Astrocyte (in vitro differentiated cells and primary cell): ENCODE measurements around the gene RAB31. TPM values are rescaled to one million over a fixed set of nuclear protein-coding genes. Genes with fewer than 3 reads are reported as not detected.

Experiments used
- DNase-seq: peaks from one replicate; pipeline ENCODE4 v3.0.0-alpha.2; 2010; ENCODE audit warnings: low read depth
- FAIRE-seq: peaks from 2 replicates; lab custom pipeline; 2011; peaks lifted over from hg19 to GRCh38; lab: Jason Lieb, UNC
- H2AFZ ChIP-seq: 2 replicates; pipeline ENCODE4 v1.6.0; 2012; ENCODE audit warnings: low read depth, low read length, inconsistent platforms
- H3K27ac ChIP-seq: 2 replicates; pipeline ENCODE4 v1.5.1; 2011; ENCODE audit warnings: low read depth, low read length, inconsistent platforms
- H3K27me3 ChIP-seq: 2 replicates; pipeline ENCODE4 v1.6.0; 2011; ENCODE audit warnings: low read length, inconsistent platforms; ENCODE audit not compliant: insufficient read depth
- H3K36me3 ChIP-seq: 2 replicates; pipeline ENCODE4 v1.5.1; 2011; ENCODE audit warnings: low read length, inconsistent platforms; ENCODE audit not compliant: insufficient read depth
- H3K4me1 ChIP-seq: 2 replicates; pipeline ENCODE4 v1.5.1; 2011; ENCODE audit warnings: low read length, inconsistent platforms; ENCODE audit not compliant: insufficient read depth
- H3K4me2 ChIP-seq: 2 replicates; pipeline ENCODE4 v1.6.0; 2012; ENCODE audit warnings: low read length, inconsistent platforms
- H3K4me3 ChIP-seq: 2 replicates; pipeline ENCODE4 v1.5.1; 2011; ENCODE audit warnings: low read depth, mild to moderate bottlenecking, low read length, inconsistent platforms; ENCODE audit not compliant: insufficient read depth
- H3K79me2 ChIP-seq: 2 replicates; pipeline ENCODE4 v1.6.0; 2012; ENCODE audit warnings: mild to moderate bottlenecking, low read length, inconsistent platforms; ENCODE audit not compliant: insufficient read depth
- H3K9ac ChIP-seq: 2 replicates; pipeline ENCODE4 v1.6.0; 2012; ENCODE audit warnings: mild to moderate bottlenecking, low read length, inconsistent platforms
- H3K9me3 ChIP-seq: 2 replicates; pipeline ENCODE4 v1.5.1; 2012; ENCODE audit warnings: low read depth, mild to moderate bottlenecking, low read length, inconsistent platforms; ENCODE audit not compliant: insufficient read depth
- H4K20me1 ChIP-seq: 2 replicates; pipeline ENCODE4 v1.6.0; 2012; ENCODE audit warnings: low read length, inconsistent platforms; ENCODE audit not compliant: insufficient read depth
- H3K27ac Mint-ChIP-seq: one replicate; pipeline ENCODE4 v1.8.0; 2021; ENCODE audit warnings: mild to moderate bottlenecking, mixed read lengths; ENCODE audit not compliant: unreplicated experiment
- H3K27me3 Mint-ChIP-seq: one replicate; pipeline ENCODE4 v1.8.0; 2021; ENCODE audit warnings: low read depth, mixed read lengths; ENCODE audit not compliant: unreplicated experiment
- H3K36me3 Mint-ChIP-seq: one replicate; pipeline ENCODE4 v1.8.0; 2021; ENCODE audit warnings: low read depth, mixed read lengths; ENCODE audit not compliant: unreplicated experiment
- H3K4me1 Mint-ChIP-seq: one replicate; pipeline ENCODE4 v1.8.0; 2021; ENCODE audit warnings: low read depth, mixed read lengths; ENCODE audit not compliant: unreplicated experiment
- H3K4me3 Mint-ChIP-seq: one replicate; pipeline ENCODE4 v1.8.0; 2021; ENCODE audit warnings: mild to moderate bottlenecking, moderate library complexity, mixed read lengths; ENCODE audit not compliant: unreplicated experiment
- H3K9me3 Mint-ChIP-seq: one replicate; pipeline ENCODE4 v1.8.0; 2021; ENCODE audit warnings: mild to moderate bottlenecking, mixed read lengths; ENCODE audit not compliant: unreplicated experiment
- CTCF ChIP-seq: IDR thresholded peaks from 2 replicates; pipeline ENCODE4 v1.5.1; 2011; ENCODE audit warnings: low read depth, mild to moderate bottlenecking, inconsistent platforms, low read length, moderate library complexity; ENCODE audit not compliant: insufficient read depth
- EZH2 ChIP-seq: IDR thresholded peaks from 2 replicates; pipeline ENCODE4 v1.6.1; 2012; ENCODE audit warnings: mild to moderate bottlenecking, low read length, inconsistent platforms; ENCODE audit not compliant: insufficient read depth
- total RNA-seq: library from RNA; stranded (reverse); gene quantifications from 2 replicates; pipeline ENCODE4 v1.2.1, GENCODE V29; 2021

The RAB31 gene
- total RNA-seq, 1 donor from 2014 or later: 100 TPM

GRCh38 chr18:9719421-9719981, 11.4 kb downstream of the RAB31 start:
- H3K36me3 Mint-ChIP-seq: peaks cover 13% of the 10 kb centered on the region
- Histone ChIP-seq H3K4me2 (peak overlapping the region; percentile 81), H3K27me3 (no peaks in the 10 kb centered on the region), H3K27ac (peak overlapping the region; percentile 86), H3K4me3 (peak overlapping the region; percentile 38), H3K9me3 (no peaks in the 10 kb centered on the region), H3K9ac (peak overlapping the region; percentile 63), H3K4me1 (peaks cover 11% of the 10 kb centered on the region), H3K79me2 (peaks cover 81% of the 10 kb centered on the region), H4K20me1 (peaks cover 46% of the 10 kb centered on the region), H2AFZ (no peak overlapping the region), H3K36me3 (no peaks in the 10 kb centered on the region)
- TF ChIP-seq EZH2: no peak
- no peak for TF ChIP-seq CTCF
- peak overlapping the region; percentile 96 for H3K27ac Mint-ChIP-seq
- no peak for FAIRE-seq
- H3K9me3 Mint-ChIP-seq: peaks cover 2% of the 10 kb centered on the region
- H3K4me1 Mint-ChIP-seq: peaks cover 23% of the 10 kb centered on the region
- H3K4me3 Mint-ChIP-seq: no peak overlapping the region
- peak; percentile 89 for DNase-seq
- H3K27me3 Mint-ChIP-seq: no peaks in the 10 kb centered on the region

GRCh38 chr18:9720327-9720726, 12.2 kb downstream of the RAB31 start:
- Histone ChIP-seq H4K20me1 (peaks cover 44% of the 10 kb centered on the region), H3K4me2 (no peak overlapping the region), H3K4me1 (peaks cover 11% of the 10 kb centered on the region), H3K9ac (peak overlapping the region; percentile 63), H3K4me3 (no peak overlapping the region), H3K79me2 (peaks cover 81% of the 10 kb centered on the region), H3K9me3 (no peaks in the 10 kb centered on the region), H3K27me3 (no peaks in the 10 kb centered on the region), H3K27ac (no peak overlapping the region), H2AFZ (no peak overlapping the region), H3K36me3 (no peaks in the 10 kb centered on the region)
- FAIRE-seq: no peak
- TF ChIP-seq EZH2: no peak
- TF ChIP-seq CTCF: no peak
- peaks cover 2% of the 10 kb centered on the region for H3K9me3 Mint-ChIP-seq
- peaks cover 23% of the 10 kb centered on the region for H3K4me1 Mint-ChIP-seq
- no peak for DNase-seq
- H3K27me3 Mint-ChIP-seq: no peaks in the 10 kb centered on the region
- H3K4me3 Mint-ChIP-seq: no peak overlapping the region
- H3K36me3 Mint-ChIP-seq: peaks cover 12% of the 10 kb centered on the region
- H3K27ac Mint-ChIP-seq: peak overlapping the region; percentile 36

- Histone ChIP-seq H3K27ac (no peak overlapping the region), H3K79me2 (peaks cover 80% of the 10 kb centered on the region), H2AFZ (no peak overlapping the region), H3K4me1 (peaks cover 11% of the 10 kb centered on the region), H3K9me3 (no peaks in the 10 kb centered on the region), H3K36me3 (no peaks in the 10 kb centered on the region), H3K4me3 (no peak overlapping the region), H3K9ac (no peak overlapping the region), H3K4me2 (no peak overlapping the region), H3K27me3 (no peaks in the 10 kb centered on the region), H4K20me1 (peaks cover 46% of the 10 kb centered on the region)
- H3K27me3 Mint-ChIP-seq: no peaks in the 10 kb centered on the region
- H3K36me3 Mint-ChIP-seq: peaks cover 15% of the 10 kb centered on the region
- H3K9me3 Mint-ChIP-seq: peaks cover 2% of the 10 kb centered on the region
- H3K27ac Mint-ChIP-seq: no peak overlapping the region
- no peak overlapping the region for H3K4me3 Mint-ChIP-seq
- DNase-seq (no peak), FAIRE-seq (no peak)
- no peak for TF ChIP-seq EZH2
- no peak for TF ChIP-seq CTCF
- peaks cover 16% of the 10 kb centered on the region for H3K4me1 Mint-ChIP-seq
Measured at GRCh38 chr18:9721893-9722550, 13.9 kb downstream of the RAB31 start.
